ENCODE measurements around the gene AMELX. TPM values are rescaled to one million over a fixed set of nuclear protein-coding genes. Genes with fewer than 3 reads are reported as not detected.

AMELX gene
- total and polyA plus RNA-seq, 2 of the 8 experiments (the other 6 are each of a cell fraction or from before 2014, with no cell fraction given), result not detected

DNA sequence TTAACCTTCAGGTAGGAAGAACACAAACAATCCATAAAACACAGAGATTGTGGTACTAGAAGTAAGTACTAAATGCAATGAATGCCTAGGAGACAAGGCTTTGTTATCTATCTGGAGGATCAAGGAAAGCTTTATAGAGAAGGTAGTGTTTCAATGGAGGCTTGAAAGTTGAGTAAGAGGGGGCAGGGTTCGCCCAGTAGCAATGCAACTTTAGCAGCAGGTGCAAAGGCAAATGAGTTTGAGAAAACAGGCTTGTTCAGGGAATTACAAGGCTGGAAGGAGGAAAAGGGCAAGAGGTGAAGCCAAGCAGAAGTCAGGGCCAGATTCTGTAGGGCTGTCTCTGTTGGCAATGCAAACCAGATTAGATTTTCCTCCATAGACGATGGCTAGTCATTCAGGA, 35.5 kb upstream of the AMELX start:
- no peaks in the 10 kb centered on the region for H3K79me2 ChIP-seq (ENCODE audit: control insufficient read depth in 1 of 2, insufficient read depth in 2 of 2, low read length in 2 of 2)
- H3K4me3 ChIP-seq (ENCODE audit: extremely low read depth in 1 of 4, insufficient read depth in 2 of 4, low read depth in 3 of 4, low read length in 4 of 4), result no peak overlapping the region
- ChIA-PET POLR2A (ENCODE audit: partially characterized antibody) (no interaction called here), CTCF (ENCODE audit: partially characterized antibody) (no interaction called here)
- H2BK20ac ChIP-seq (ENCODE audit: low read length), result no peak overlapping the region
- H4K20me1 ChIP-seq (replicated peaks in 1 of 2; ENCODE audit: control insufficient read depth in 1 of 2, insufficient read depth in 2 of 2, low read length in 2 of 2), result no peaks in the 10 kb centered on the region
- H3K36me3 ChIP-seq (ENCODE audit: control insufficient read depth in 2 of 4, insufficient read depth in 4 of 4, low read length in 3 of 4), result no peaks in the 10 kb centered on the region
- WGBS, 2 experiments (ENCODE audit: extremely low coverage in 1 of 2, insufficient coverage in 1 of 2, insufficient read length in 1 of 2, insufficient replicate concordance in 2 of 2, low coverage in 1 of 2, low lambda C conversion rate in 2 of 2, missing lambda C conversion rate in 1 of 2), result 85% methylated on average over 2 of the region's 2 CpGs; no CpG with 5 or more reads in 1 of the 2 experiments
- no peak overlapping the region for H3K18ac ChIP-seq (ENCODE audit: extremely low read depth, low read length)
- no peak overlapping the region for H3K56ac ChIP-seq (replicated peaks; ENCODE audit: insufficient read length, low read depth, low read length)
- H2AFZ ChIP-seq (ENCODE audit: low read length), result no peak overlapping the region
- H2BK5ac ChIP-seq (ENCODE audit: low read depth, low read length), result no peak overlapping the region
- no peak overlapping the region for H3K4me2 ChIP-seq (ENCODE audit: insufficient read depth in 1 of 2, low read depth in 2 of 2, low read length in 2 of 2)
- H3K14ac ChIP-seq (ENCODE audit: insufficient read length), result no peak overlapping the region
- no peak overlapping the region for H3K9ac ChIP-seq (replicated peaks in 1 of 4; ENCODE audit: extremely low read depth in 1 of 4, low read depth in 3 of 4, low read length in 3 of 4)
- FAIRE-seq (no peak), DNase-seq (ENCODE audit: low read depth in 1 of 2, low spot score in 2 of 2) (no peak)
- H4K5ac ChIP-seq (ENCODE audit: insufficient read length, low read depth, low read length), result no peak overlapping the region
- no peaks in the 10 kb centered on the region for H3K23me2 ChIP-seq (ENCODE audit: low read depth, low read length)
- no peak overlapping the region for H3K27ac ChIP-seq (ENCODE audit: low read depth, low read length)
- H3K23ac ChIP-seq (ENCODE audit: insufficient read length), result no peak overlapping the region
- no peak overlapping the region for H2BK12ac ChIP-seq (ENCODE audit: low read depth, low read length)
- H3K79me1 ChIP-seq (ENCODE audit: low read depth, low read length), result no peaks in the 10 kb centered on the region
- no peak overlapping the region for H2AK5ac ChIP-seq (ENCODE audit: low read depth, low read length)
- H2BK120ac ChIP-seq (replicated peaks; ENCODE audit: low read depth, low read length), result no peak overlapping the region
- H4K91ac ChIP-seq (replicated peaks; ENCODE audit: insufficient read length, low read length), result no peak overlapping the region
- H4K8ac ChIP-seq (ENCODE audit: extremely low read depth, insufficient read depth, low read length), result no peak overlapping the region
- no peaks in the 10 kb centered on the region for H3K4me1 ChIP-seq (replicated peaks in 1 of 4; ENCODE audit: control insufficient read depth in 3 of 4, insufficient read depth in 4 of 4, low read length in 3 of 4)
- H3K9me3 ChIP-seq (ENCODE audit: insufficient read depth in 2 of 2, low read depth in 1 of 2, low read length in 1 of 2), result no peaks in the 10 kb centered on the region
- no peaks in the 10 kb centered on the region for H3K27me3 ChIP-seq (replicated peaks in 1 of 4; ENCODE audit: control insufficient read depth in 3 of 4, extremely low read depth in 1 of 4, insufficient read depth in 3 of 4, low read length in 3 of 4)
- no peak overlapping the region for H2BK15ac ChIP-seq (ENCODE audit: low read length)
- no peak overlapping the region for H3K4ac ChIP-seq (replicated peaks; ENCODE audit: insufficient read length, low read depth, low read length)
- TF ChIP-seq BRCA1 (IDR thresholded peaks at IDR 0.05; ENCODE audit: low read depth, low read length) (no peak), SUZ12 (IDR thresholded peaks at IDR 0.05; ENCODE audit: low read length) (no peak), NRF1 (IDR thresholded peaks at IDR 0.05; ENCODE audit: low read depth, low read length) (no peak), RAD21 (IDR thresholded peaks at IDR 0.05 in 1 of 2, conservative IDR thresholded peaks at IDR 0.05 in 1 of 2; ENCODE audit: low read depth in 2 of 2, low read length in 2 of 2) (no peak), SIX5 (IDR thresholded peaks at IDR 0.05; ENCODE audit: low read depth, low read length) (no peak), TCF12 (IDR thresholded peaks at IDR 0.05; ENCODE audit: low read depth, low read length) (no peak), ZNF274 (IDR thresholded peaks at IDR 0.05; ENCODE audit: borderline replicate concordance, extremely low read depth, low read length) (no peak), JUN (IDR thresholded peaks at IDR 0.05; ENCODE audit: low read depth, low read length) (no peak), RNF2 (IDR thresholded peaks at IDR 0.05; ENCODE audit: borderline replicate concordance, low read depth, low read length, missing control alignments, poor library complexity, severe bottlenecking) (no peak), CBX5 (IDR thresholded peaks at IDR 0.05; ENCODE audit: low read depth, low read length) (no peak), EGR1 (IDR thresholded peaks at IDR 0.05; ENCODE audit: borderline replicate concordance, low read depth, low read length) (no peak), GABPA (IDR thresholded peaks at IDR 0.05; ENCODE audit: borderline replicate concordance, insufficient read depth, low read length) (no peak), CEBPB (IDR thresholded peaks at IDR 0.05; ENCODE audit: low read depth, low read length) (no peak)
- TF ChIP-seq, protein P1, sequence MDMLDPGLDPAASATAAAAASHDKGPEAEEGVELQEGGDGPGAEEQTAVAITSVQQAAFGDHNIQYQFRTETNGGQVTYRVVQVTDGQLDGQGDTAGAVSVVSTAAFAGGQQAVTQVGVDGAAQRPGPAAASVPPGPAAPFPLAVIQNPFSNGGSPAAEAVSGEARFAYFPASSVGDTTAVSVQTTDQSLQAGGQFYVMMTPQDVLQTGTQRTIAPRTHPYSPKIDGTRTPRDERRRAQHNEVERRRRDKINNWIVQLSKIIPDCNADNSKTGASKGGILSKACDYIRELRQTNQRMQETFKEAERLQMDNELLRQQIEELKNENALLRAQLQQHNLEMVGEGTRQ (IDR thresholded peaks at IDR 0.05; ENCODE audit: low read length), result no peak
